ENCODE results near the gene LRBA.

DNA sequence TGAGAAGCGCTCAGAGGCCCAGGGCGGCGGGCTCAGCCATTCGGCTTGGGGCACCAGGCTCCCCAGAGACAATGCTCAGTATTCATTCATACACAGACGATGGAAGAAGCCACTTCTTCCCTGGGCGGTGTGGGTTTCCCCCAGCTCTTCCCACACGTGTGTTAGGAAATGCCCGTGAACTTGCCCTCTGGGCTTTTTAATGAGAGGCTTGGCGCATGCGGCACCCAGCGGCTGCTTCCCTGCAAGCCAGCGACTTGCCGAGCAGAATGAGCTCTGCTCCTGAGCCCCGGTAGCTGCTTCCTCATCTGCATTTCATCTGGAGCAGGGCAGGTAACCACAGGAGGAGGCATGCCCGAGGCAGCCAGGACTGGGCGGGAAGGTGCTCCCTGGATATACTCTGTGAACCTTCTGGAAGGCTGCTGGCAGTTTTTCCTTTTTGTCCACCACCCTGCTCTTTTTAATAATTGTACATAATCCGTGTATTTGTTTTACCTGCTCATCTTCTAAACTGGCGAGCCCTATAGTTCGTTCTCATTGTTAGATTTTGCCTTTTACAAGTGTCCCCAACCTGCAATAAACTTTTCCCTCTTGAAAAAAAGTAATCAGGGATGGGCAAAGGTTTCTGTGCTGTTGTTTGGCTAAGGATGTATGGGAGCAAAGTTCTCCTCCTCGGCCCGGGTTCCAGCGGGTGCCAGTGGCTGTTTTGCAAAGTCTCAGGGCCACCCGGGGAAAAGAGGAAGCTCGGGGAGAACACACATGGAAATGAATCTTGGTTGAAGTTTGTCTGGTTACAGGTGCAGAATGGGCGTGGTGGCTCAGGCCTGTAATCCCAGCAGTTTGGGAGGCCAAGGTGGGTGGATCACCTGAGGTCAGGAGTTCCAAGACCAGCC is 758.0 kb downstream of the LRBA start:
- TF ChIP-seq NBN (IDR thresholded peaks at IDR 0.05; ENCODE audit: low read depth) (no peak), CC2D1A (IDR thresholded peaks at IDR 0.05) (no peak), POLR2A (conservative IDR thresholded peaks at IDR 0.05) (no peak), SMAD1 (IDR thresholded peaks at IDR 0.05; ENCODE audit: low read depth, low read length, partially characterized antibody) (no peak), GATA2 (CRISPR knock-in tag; IDR thresholded peaks at IDR 0.05) (no peak)

Measured in K562 (cell line).